H9 (cell line): Measurements from ENCODE around the gene CTSA. TPM values are rescaled to one million over a fixed set of nuclear protein-coding genes. Genes with fewer than 3 reads are reported as not detected.
A peak's percentile ranks its signal among the peaks of the same experiment; 100 is the strongest.
"Not testable (repeated sequence)": the region's sequence is repeated elsewhere in the genome, so short reads cannot be mapped to it uniquely, and the experiment has no call there.

Experiments
- DNase-seq: peaks from one replicate; pipeline ENCODE4 v3.0.0-alpha.2; 2017
- H2AFZ ChIP-seq: one replicate; pipeline ENCODE4 v1.6.1; 2013; ENCODE audit warnings: mild to moderate bottlenecking, low read length, control low read depth, moderate library complexity
- H2AK5ac ChIP-seq: 2 replicates; pipeline ENCODE4 v1.6.1; 2013; ENCODE audit warnings: low read length, control low read depth, mixed read lengths; ENCODE audit not compliant: insufficient read length
- H2BK120ac ChIP-seq: one replicate; pipeline ENCODE4 v1.6.1; 2013; ENCODE audit warnings: low read depth, mild to moderate bottlenecking, low read length, control low read depth, inconsistent platforms; ENCODE audit not compliant: poor library complexity, severe bottlenecking
- H2BK12ac ChIP-seq: 2 replicates; pipeline ENCODE4 v1.6.1; 2013; ENCODE audit warnings: low read length, control low read depth, mixed read lengths, low read depth; ENCODE audit not compliant: insufficient read length
- H2BK15ac ChIP-seq: 2 replicates; pipeline ENCODE4 v1.6.1; 2013; ENCODE audit warnings: low read depth, low read length, control low read depth
- H2BK20ac ChIP-seq: one replicate; pipeline ENCODE4 v1.6.1; 2013; ENCODE audit warnings: low read depth, mild to moderate bottlenecking, low read length, control low read depth, inconsistent platforms; ENCODE audit not compliant: poor library complexity, severe bottlenecking
- H2BK5ac ChIP-seq: 2 replicates; pipeline ENCODE4 v1.6.1; 2013; ENCODE audit warnings: low read length, control low read depth, mixed read lengths; ENCODE audit not compliant: insufficient read length
- H3K14ac ChIP-seq: 2 replicates; pipeline ENCODE4 v1.6.1; 2013; ENCODE audit warnings: low read length, control low read depth; ENCODE audit not compliant: insufficient read depth
- H3K18ac ChIP-seq: 2 replicates; pipeline ENCODE4 v1.6.1; 2013; ENCODE audit warnings: low read depth, mild to moderate bottlenecking, mixed read lengths, low read length, control low read depth; ENCODE audit not compliant: insufficient read length
- H3K23ac ChIP-seq: 2 replicates; pipeline ENCODE4 v1.6.1; 2013; ENCODE audit warnings: low read length, control low read depth, mixed read lengths, low read depth; ENCODE audit not compliant: insufficient read length
- H3K23me2 ChIP-seq: 2 replicates; pipeline ENCODE4 v1.6.1; 2013; ENCODE audit warnings: low read depth, mild to moderate bottlenecking, mixed read lengths, low read length, control low read depth; ENCODE audit not compliant: insufficient read length, poor library complexity, severe bottlenecking
- H3K27ac ChIP-seq: 2 replicates; pipeline ENCODE4 v1.5.1; 2013; ENCODE audit warnings: low read length, control low read depth, mixed read lengths, low read depth; ENCODE audit not compliant: insufficient read length
- H3K27me3 ChIP-seq: 2 replicates; pipeline ENCODE4 v1.6.1; 2013; ENCODE audit warnings: low read length, control low read depth, inconsistent platforms; ENCODE audit not compliant: insufficient read depth
- H3K4ac ChIP-seq: 2 replicates; pipeline ENCODE4 v1.6.1; 2013; ENCODE audit warnings: low read depth, mild to moderate bottlenecking, control low read depth, inconsistent platforms, low read length, moderate library complexity
- H3K4me1 ChIP-seq: 2 replicates; pipeline ENCODE4 v1.6.1; 2013; ENCODE audit warnings: low read length, control low read depth, inconsistent platforms; ENCODE audit not compliant: insufficient read depth
- H3K4me2 ChIP-seq: 2 replicates; pipeline ENCODE4 v1.6.1; 2013; ENCODE audit warnings: low read length, control low read depth, mixed read lengths; ENCODE audit not compliant: insufficient read length, insufficient read depth
- H3K56ac ChIP-seq: 2 replicates; pipeline ENCODE4 v1.6.1; 2013; ENCODE audit warnings: low read depth, mild to moderate bottlenecking, mixed read lengths, low read length, control low read depth; ENCODE audit not compliant: insufficient read length
- H3K79me1 ChIP-seq: 2 replicates; pipeline ENCODE4 v1.6.1; 2013; ENCODE audit warnings: low read depth, mild to moderate bottlenecking, moderate library complexity, low read length, control low read depth, inconsistent platforms; ENCODE audit not compliant: insufficient read depth, poor library complexity, severe bottlenecking
- H3K79me2 ChIP-seq: 2 replicates; pipeline ENCODE4 v1.6.1; 2013; ENCODE audit warnings: low read length, control low read depth, inconsistent platforms; ENCODE audit not compliant: insufficient read depth
- H3K9ac ChIP-seq: 2 replicates; pipeline ENCODE4 v1.6.1; 2013; ENCODE audit warnings: low read length, control low read depth, mixed read lengths; ENCODE audit not compliant: insufficient read length; ENCODE audit errors: extremely low read depth
- H3K9me3 ChIP-seq: one replicate; pipeline ENCODE4 v1.6.1; 2013; ENCODE audit warnings: low read depth, low read length, inconsistent platforms; ENCODE audit not compliant: control insufficient read depth
- H3T11ph ChIP-seq: one replicate; pipeline ENCODE4 v1.6.1; 2013; ENCODE audit warnings: mild to moderate bottlenecking, low read length, control low read depth, inconsistent platforms
- H4K20me1 ChIP-seq: one replicate; pipeline ENCODE4 v1.6.1; 2013; ENCODE audit not compliant: control insufficient read depth, insufficient read length, insufficient read depth
- H4K5ac ChIP-seq: 2 replicates; pipeline ENCODE4 v1.6.1; 2013; ENCODE audit warnings: low read depth, mild to moderate bottlenecking, mixed read lengths, low read length, control low read depth; ENCODE audit not compliant: insufficient read length
- H4K8ac ChIP-seq: replicated peaks from 2 replicates; pipeline ENCODE4 v1.6.1; 2013; ENCODE audit warnings: low read length, control low read depth, mixed read lengths, low read depth; ENCODE audit not compliant: insufficient read length
- H4K91ac ChIP-seq: 2 replicates; pipeline ENCODE4 v1.6.1; 2013; ENCODE audit warnings: low read depth, mild to moderate bottlenecking, moderate library complexity, mixed read lengths, low read length, control low read depth; ENCODE audit not compliant: insufficient read length
- H3K27ac Mint-ChIP-seq, 3 experiments: 2 replicates in 2 of 3; 3 replicates in 1 of 3; pipeline ENCODE4 v1.8.0; 2020 to 2021; ENCODE audit warnings: mixed read lengths in 3 of 3, mild to moderate bottlenecking in 1 of 3, moderate library complexity in 1 of 3
- H3K27me3 Mint-ChIP-seq: 2 replicates; pipeline ENCODE4 v1.8.0; 2021; ENCODE audit warnings: low read depth, mild to moderate bottlenecking, moderate library complexity, mixed read lengths
- H3K36me3 Mint-ChIP-seq, 3 experiments: 2 replicates in 2 of 3; 3 replicates in 1 of 3; pipeline ENCODE4 v1.8.0; 2020 to 2021; ENCODE audit warnings: low read depth in 3 of 3, mixed read lengths in 3 of 3; ENCODE audit not compliant: insufficient read depth in 1 of 3
- H3K4me1 Mint-ChIP-seq, 2 experiments: 2 replicates each; pipeline ENCODE4 v1.8.0; 2020; ENCODE audit warnings: mixed read lengths in 2 of 2
- H3K4me3 Mint-ChIP-seq, 2 experiments: 2 replicates in 1 of 2; 3 replicates in 1 of 2; pipeline ENCODE4 v1.8.0; 2020 to 2021; ENCODE audit warnings: mild to moderate bottlenecking in 2 of 2, mixed read lengths in 2 of 2, moderate library complexity in 1 of 2
- H3K9me3 Mint-ChIP-seq, 2 experiments: 2 replicates in 1 of 2; 3 replicates in 1 of 2; pipeline ENCODE4 v1.8.0; 2020; ENCODE audit warnings: mild to moderate bottlenecking in 2 of 2, mixed read lengths in 2 of 2, moderate library complexity in 1 of 2
- CTCF ChIP-seq: fragments of 200-600 bp; sonication (generic); conservative IDR thresholded peaks from 3 replicates; pipeline ENCODE4 v1.8.0; 2021; ENCODE audit warnings: antibody characterized with exemption, mild to moderate bottlenecking
- WGBS: extraction: QIAGEN DNeasy Blood & Tissue Kit; methylation state at CpG from one replicate; pipeline ENCODE4 v1.1.7; 2013; ENCODE audit warnings: missing lambda C conversion rate, low lambda C conversion rate, mixed read lengths; ENCODE audit not compliant: insufficient read length; ENCODE audit errors: extremely low coverage; 5-methylcytosine and 5-hydroxymethylcytosine counted together
- total RNA-seq: library from RNA; stranded (reverse); gene quantifications from 2 replicates; pipeline ENCODE4 v1.2.1, GENCODE V29; 2021

The CTSA gene
- total RNA-seq, 1 experiment from 2014 or later = 64.4 TPM

DNA sequence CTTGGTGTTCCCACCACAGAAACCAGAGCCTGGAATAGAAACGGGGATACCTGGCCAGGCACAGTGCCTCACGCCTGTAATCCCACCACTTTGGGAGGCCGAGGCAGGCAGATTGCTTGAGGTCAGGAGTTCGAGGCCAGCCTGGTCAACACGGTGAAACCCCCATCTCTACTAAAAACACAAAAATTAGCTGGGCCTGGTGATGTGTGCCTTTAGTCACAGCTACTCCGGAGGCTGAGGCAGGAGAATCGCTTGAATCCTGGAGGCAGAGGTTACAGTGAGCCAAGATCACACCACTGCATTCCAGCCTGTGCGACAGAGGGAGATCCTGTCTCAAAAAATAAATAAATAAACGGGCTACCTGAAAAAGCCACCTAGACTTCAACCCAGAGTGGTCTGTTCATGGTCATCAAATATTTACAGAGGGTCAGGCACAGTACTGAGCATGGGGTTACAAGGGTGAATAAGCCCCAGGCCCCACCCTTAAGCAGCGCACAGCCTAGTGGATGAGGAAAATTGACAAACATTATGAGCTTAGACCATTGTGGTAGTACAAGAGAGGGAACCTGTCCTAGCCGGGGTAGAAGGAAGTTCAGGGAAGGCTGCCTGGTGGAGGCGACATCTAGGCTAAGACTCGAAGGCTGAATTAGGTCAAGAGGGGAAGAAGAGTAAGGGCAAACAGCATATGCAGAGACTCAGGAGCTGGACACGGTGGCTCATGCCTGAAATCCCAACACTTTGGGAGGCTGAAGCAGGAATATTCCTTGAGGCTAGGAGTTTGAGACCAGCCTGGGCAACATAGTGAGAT, 36.1 kb downstream of the CTSA start:
- no CpG with 5 or more reads among the region's 14 CpGs for WGBS
- Histone ChIP-seq H3K79me2 (no peaks in the 10 kb centered on the region), H4K20me1 (no peaks in the 10 kb centered on the region), H2AFZ (no peak overlapping the region), H3K56ac (no peak overlapping the region), H3K27me3 (no peaks in the 10 kb centered on the region), H3K9ac (no peak overlapping the region), H2BK120ac (no peak overlapping the region), H3K23ac (no peak overlapping the region), H3K79me1 (no peaks in the 10 kb centered on the region), H2BK15ac (no peak overlapping the region), H3K18ac (no peak overlapping the region), H4K5ac (no peak overlapping the region), H3K23me2 (no peaks in the 10 kb centered on the region), H3K14ac (no peak overlapping the region), H2BK20ac (no peak overlapping the region), H3K9me3 (no peaks in the 10 kb centered on the region), H3K4ac (no peak overlapping the region), H2BK5ac (no peak overlapping the region), H3T11ph (no peak overlapping the region), H3K4me2 (no peak overlapping the region), H3K4me1 (no peaks in the 10 kb centered on the region), H3K27ac (no peak overlapping the region), H2AK5ac (no peak overlapping the region), H4K8ac (no peak overlapping the region), H2BK12ac (no peak overlapping the region), H4K91ac (no peak overlapping the region)
- no peak overlapping the region; a peak in 1 of 5 replicates for H3K4me3 Mint-ChIP-seq
- H3K27ac Mint-ChIP-seq = peak overlapping the region in 1 of 3 experiments; percentile 48; a peak in 1 of 7 replicates
- peaks cover 9 to 21% of the 10 kb centered on the region in 2 experiments for H3K4me1 Mint-ChIP-seq
- peaks cover 2% of the 10 kb centered on the region for H3K27me3 Mint-ChIP-seq
- TF ChIP-seq CTCF = no peak
- no peak for DNase-seq
- H3K36me3 Mint-ChIP-seq = peaks cover 0 to 3% (median 0%) of the 10 kb centered on the region in 3 experiments; a peak in 2 of 7 replicates
- H3K9me3 Mint-ChIP-seq = no peaks in the 10 kb centered on the region

- H3K4me1 ChIP-seq, H3K27me3 ChIP-seq, H3K9me3 Mint-ChIP-seq, H3K23ac ChIP-seq, H2AFZ ChIP-seq, H4K8ac ChIP-seq, H3K79me1 ChIP-seq, H2BK20ac ChIP-seq, H3K9me3 ChIP-seq, H4K5ac ChIP-seq, H3K27me3 Mint-ChIP-seq, DNase-seq, H2BK15ac ChIP-seq, H3K36me3 Mint-ChIP-seq, H2BK120ac ChIP-seq, H3K4me2 ChIP-seq, H3T11ph ChIP-seq, H3K79me2 ChIP-seq, H2BK5ac ChIP-seq, H3K14ac ChIP-seq, H4K20me1 ChIP-seq, H3K18ac ChIP-seq, H3K4me3 Mint-ChIP-seq, H2AK5ac ChIP-seq, H3K9ac ChIP-seq, H2BK12ac ChIP-seq, H3K56ac ChIP-seq, H3K4ac ChIP-seq, H3K27ac ChIP-seq, H3K27ac Mint-ChIP-seq, H4K91ac ChIP-seq: not testable (repeated sequence)
- H3K4me1 Mint-ChIP-seq = peaks cover 9 to 20% of the 10 kb centered on the region in 2 experiments
- H3K23me2 ChIP-seq = peaks cover 11% of the 10 kb centered on the region
- no CpG with 5 or more reads among the region's 17 CpGs for WGBS
These were observed 40.5 kb downstream of the CTSA start for GRCh38 chr20:45931680-45932079.
